ENCODE results near the gene MIS12. TPM values are rescaled to one million over a fixed set of nuclear protein-coding genes. Genes with fewer than 3 reads are reported as not detected.

The MIS12 gene
- total and polyA plus RNA-seq, 2 of the 4 experiments (the other 2 are of a cell fraction) = 7.5 to 11.7 TPM

DNA sequence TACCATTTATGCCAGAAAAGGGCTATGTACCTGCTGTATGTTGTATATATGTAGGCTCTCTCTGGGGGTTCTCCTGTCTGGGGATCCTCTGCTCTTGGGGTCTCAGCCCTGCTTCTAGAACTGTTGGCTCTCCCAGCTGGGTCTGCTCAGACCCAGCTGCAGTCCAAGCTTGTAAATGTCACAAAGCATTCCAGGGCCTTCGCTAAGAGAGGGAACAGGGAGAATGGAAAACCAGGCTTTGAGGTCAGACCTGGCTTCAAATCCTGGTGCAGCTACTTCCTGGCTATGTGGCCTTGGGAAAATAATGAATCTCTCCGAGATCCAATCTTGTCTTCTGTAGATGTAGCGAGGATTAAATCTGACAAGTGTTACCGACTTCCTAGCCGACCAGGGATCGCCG, 54.0 kb downstream of the MIS12 start:
- Histone ChIP-seq H4K20me1 (ENCODE audit: insufficient read depth, low read length) (no peaks in the 10 kb centered on the region), H4K5ac (ENCODE audit: low read depth, low read length) (no peak overlapping the region), H2BK5ac (ENCODE audit: low read depth, low read length, poor library complexity, severe bottlenecking) (no peak overlapping the region), H4K8ac (ENCODE audit: low read depth in 2 of 2, low read length in 2 of 2) (no peak overlapping the region), H3K9me1 (ENCODE audit: insufficient read depth, low read length) (peaks cover 2% of the 10 kb centered on the region), H3K9ac (ENCODE audit: low read depth, low read length) (no peak overlapping the region), H3K27ac (ENCODE audit: insufficient read depth, low read length) (no peak overlapping the region), H3K18ac (ENCODE audit: low read depth, low read length) (no peak overlapping the region), H3K27me3 (ENCODE audit: control insufficient read depth, insufficient read depth, low read length) (no peaks in the 10 kb centered on the region), H2BK15ac (ENCODE audit: low read depth, low read length) (no peak overlapping the region), H2BK120ac (ENCODE audit: low read depth, low read length) (no peak overlapping the region), H3K4ac (ENCODE audit: low read depth, low read length) (no peak overlapping the region), H3K14ac (replicated peaks; ENCODE audit: low read depth, low read length) (no peak overlapping the region), H3K36me3 (ENCODE audit: control insufficient read depth, insufficient read depth, low read length) (peaks cover 30% of the 10 kb centered on the region), H3K79me1 (ENCODE audit: low read depth in 1 of 2, low read length in 2 of 2) (peaks cover 1 to 2% of the 10 kb centered on the region in 2 experiments; a peak in 1 of 4 replicates), H3K9me3 (ENCODE audit: control insufficient read depth, insufficient read depth, low read length) (no peaks in the 10 kb centered on the region), H3K4me3 (ENCODE audit: insufficient read depth, low read depth, low read length) (no peak overlapping the region), H2BK20ac (ENCODE audit: low read depth, low read length) (no peak overlapping the region), H3K56ac (ENCODE audit: extremely low read depth, insufficient read depth, low read length) (no peak overlapping the region), H2AK5ac (ENCODE audit: low read depth, low read length) (no peak overlapping the region), H3K23ac (ENCODE audit: low read depth, low read length) (no peak overlapping the region), H3K4me2 (ENCODE audit: low read depth, low read length) (no peak overlapping the region), H2AK9ac (replicated peaks; ENCODE audit: low read depth, low read length, poor library complexity) (no peak overlapping the region), H2AFZ (replicated peaks; ENCODE audit: low read length, poor library complexity) (no peak overlapping the region), H4K91ac (ENCODE audit: insufficient read depth, low read depth, low read length) (no peak overlapping the region), H3K4me1 (ENCODE audit: control insufficient read depth, insufficient read depth, low read length) (peaks cover 2% of the 10 kb centered on the region; the same call in 1 of the 2 replicates)
- 100% methylated on average over 1 of the region's 7 CpGs; no CpG with 5 or more reads in 1 of the 2 experiments for WGBS, 2 experiments (ENCODE audit: extremely low coverage in 2 of 2, insufficient read length in 1 of 2)
- TF ChIP-seq POLR2A (IDR thresholded peaks at IDR 0.05; ENCODE audit: low read depth, low read length) (no peak), CHD1 (IDR thresholded peaks at IDR 0.05; ENCODE audit: low read depth, low read length) (no peak), FOS (IDR thresholded peaks at IDR 0.05; ENCODE audit: low read depth, low read length) (no peak), SMC3 (IDR thresholded peaks at IDR 0.05; ENCODE audit: low read depth, low read length) (no peak), MAFK (IDR thresholded peaks at IDR 0.05; ENCODE audit: low read depth, low read length) (no peak), RCOR1 (IDR thresholded peaks at IDR 0.05; ENCODE audit: insufficient replicate concordance, low read length) (no peak), CEBPB (IDR thresholded peaks at IDR 0.05; ENCODE audit: low read depth, low read length) (no peak), MXI1 (IDR thresholded peaks at IDR 0.05; ENCODE audit: borderline replicate concordance, low read depth, low read length) (no peak), MAZ (IDR thresholded peaks at IDR 0.05; ENCODE audit: borderline replicate concordance, low read depth, low read length) (no peak)
- TF ChIP-seq, protein P1, sequence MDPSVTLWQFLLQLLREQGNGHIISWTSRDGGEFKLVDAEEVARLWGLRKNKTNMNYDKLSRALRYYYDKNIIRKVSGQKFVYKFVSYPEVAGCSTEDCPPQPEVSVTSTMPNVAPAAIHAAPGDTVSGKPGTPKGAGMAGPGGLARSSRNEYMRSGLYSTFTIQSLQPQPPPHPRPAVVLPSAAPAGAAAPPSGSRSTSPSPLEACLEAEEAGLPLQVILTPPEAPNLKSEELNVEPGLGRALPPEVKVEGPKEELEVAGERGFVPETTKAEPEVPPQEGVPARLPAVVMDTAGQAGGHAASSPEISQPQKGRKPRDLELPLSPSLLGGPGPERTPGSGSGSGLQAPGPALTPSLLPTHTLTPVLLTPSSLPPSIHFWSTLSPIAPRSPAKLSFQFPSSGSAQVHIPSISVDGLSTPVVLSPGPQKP (IDR thresholded peaks at IDR 0.05; ENCODE audit: borderline replicate concordance, low read depth, low read length) = no peak
- TF ChIP-seq, protein P2, sequence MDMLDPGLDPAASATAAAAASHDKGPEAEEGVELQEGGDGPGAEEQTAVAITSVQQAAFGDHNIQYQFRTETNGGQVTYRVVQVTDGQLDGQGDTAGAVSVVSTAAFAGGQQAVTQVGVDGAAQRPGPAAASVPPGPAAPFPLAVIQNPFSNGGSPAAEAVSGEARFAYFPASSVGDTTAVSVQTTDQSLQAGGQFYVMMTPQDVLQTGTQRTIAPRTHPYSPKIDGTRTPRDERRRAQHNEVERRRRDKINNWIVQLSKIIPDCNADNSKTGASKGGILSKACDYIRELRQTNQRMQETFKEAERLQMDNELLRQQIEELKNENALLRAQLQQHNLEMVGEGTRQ (IDR thresholded peaks at IDR 0.05; ENCODE audit: low read depth, low read length) = no peak
- TF ChIP-seq, protein P3, sequence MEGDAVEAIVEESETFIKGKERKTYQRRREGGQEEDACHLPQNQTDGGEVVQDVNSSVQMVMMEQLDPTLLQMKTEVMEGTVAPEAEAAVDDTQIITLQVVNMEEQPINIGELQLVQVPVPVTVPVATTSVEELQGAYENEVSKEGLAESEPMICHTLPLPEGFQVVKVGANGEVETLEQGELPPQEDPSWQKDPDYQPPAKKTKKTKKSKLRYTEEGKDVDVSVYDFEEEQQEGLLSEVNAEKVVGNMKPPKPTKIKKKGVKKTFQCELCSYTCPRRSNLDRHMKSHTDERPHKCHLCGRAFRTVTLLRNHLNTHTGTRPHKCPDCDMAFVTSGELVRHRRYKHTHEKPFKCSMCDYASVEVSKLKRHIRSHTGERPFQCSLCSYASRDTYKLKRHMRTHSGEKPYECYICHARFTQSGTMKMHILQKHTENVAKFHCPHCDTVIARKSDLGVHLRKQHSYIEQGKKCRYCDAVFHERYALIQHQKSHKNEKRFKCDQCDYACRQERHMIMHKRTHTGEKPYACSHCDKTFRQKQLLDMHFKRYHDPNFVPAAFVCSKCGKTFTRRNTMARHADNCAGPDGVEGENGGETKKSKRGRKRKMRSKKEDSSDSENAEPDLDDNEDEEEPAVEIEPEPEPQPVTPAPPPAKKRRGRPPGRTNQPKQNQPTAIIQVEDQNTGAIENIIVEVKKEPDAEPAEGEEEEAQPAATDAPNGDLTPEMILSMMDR (conservative IDR thresholded peaks at IDR 0.05; ENCODE audit: low read depth, low read length) = no peak
- ATAC-seq (ENCODE audit: low read depth) (no peak), DNase-seq (no peak)
- CTCF ChIA-PET = no interaction called here
- dilution Hi-C loops (cut with HindIII; ENCODE audit: low sequenced_read_pairs, unreplicated experiment) (no loop called here), intact Hi-C loops (cut with micrococcal nuclease) (no loop called here), in situ Hi-C loops (cut with MboI; ENCODE audit: low sequenced_read_pairs) (no loop called here)
- no TSS peak for BruUV-seq (replicated peaks)
- POLR2A ChIA-PET (ENCODE audit: unreplicated experiment) = no interaction called here

Data from IMR-90 (cell line).